ENCODE measurements around the gene SGK2.

DNA sequence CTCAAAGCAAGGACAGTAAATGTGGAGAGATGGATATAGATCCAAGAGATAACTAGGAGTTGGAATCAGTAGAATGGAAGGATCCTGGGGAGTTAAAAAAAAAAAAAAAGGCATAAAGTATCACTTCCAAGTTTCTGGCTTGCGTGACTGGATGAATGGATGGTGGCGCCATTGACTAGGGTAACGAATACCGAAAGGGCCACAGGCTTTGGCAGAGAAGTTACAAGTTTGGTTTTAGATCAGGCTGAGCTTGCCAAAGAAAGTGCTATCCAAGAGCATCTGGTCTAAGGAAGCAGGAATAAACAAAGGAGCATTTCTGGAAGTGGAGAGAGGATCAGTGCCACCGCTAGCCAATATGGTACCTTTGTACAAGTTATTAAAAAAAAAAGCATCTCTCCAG lies 33.8 kb upstream of the SGK2 start:
- TF ChIP-seq, protein P1, sequence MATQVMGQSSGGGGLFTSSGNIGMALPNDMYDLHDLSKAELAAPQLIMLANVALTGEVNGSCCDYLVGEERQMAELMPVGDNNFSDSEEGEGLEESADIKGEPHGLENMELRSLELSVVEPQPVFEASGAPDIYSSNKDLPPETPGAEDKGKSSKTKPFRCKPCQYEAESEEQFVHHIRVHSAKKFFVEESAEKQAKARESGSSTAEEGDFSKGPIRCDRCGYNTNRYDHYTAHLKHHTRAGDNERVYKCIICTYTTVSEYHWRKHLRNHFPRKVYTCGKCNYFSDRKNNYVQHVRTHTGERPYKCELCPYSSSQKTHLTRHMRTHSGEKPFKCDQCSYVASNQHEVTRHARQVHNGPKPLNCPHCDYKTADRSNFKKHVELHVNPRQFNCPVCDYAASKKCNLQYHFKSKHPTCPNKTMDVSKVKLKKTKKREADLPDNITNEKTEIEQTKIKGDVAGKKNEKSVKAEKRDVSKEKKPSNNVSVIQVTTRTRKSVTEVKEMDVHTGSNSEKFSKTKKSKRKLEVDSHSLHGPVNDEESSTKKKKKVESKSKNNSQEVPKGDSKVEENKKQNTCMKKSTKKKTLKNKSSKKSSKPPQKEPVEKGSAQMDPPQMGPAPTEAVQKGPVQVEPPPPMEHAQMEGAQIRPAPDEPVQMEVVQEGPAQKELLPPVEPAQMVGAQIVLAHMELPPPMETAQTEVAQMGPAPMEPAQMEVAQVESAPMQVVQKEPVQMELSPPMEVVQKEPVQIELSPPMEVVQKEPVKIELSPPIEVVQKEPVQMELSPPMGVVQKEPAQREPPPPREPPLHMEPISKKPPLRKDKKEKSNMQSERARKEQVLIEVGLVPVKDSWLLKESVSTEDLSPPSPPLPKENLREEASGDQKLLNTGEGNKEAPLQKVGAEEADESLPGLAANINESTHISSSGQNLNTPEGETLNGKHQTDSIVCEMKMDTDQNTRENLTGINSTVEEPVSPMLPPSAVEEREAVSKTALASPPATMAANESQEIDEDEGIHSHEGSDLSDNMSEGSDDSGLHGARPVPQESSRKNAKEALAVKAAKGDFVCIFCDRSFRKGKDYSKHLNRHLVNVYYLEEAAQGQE (IDR thresholded peaks at IDR 0.05; ENCODE audit: unreplicated experiment): no peak
- TF ChIP-seq EZH2phosphoT487 (IDR thresholded peaks at IDR 0.05; ENCODE audit: unreplicated experiment) (no peak), POLR2AphosphoS5 (IDR thresholded peaks at IDR 0.05; ENCODE audit: low read depth) (no peak), EZH2 (IDR thresholded peaks at IDR 0.05; ENCODE audit: low read depth, unreplicated experiment) (no peak), CREB1 (CRISPR knock-in tag; IDR thresholded peaks at IDR 0.05; ENCODE audit: low read depth) (no peak), JUNB (IDR thresholded peaks at IDR 0.05; ENCODE audit: unreplicated experiment) (no peak)
- TF ChIP-seq, protein P2, sequence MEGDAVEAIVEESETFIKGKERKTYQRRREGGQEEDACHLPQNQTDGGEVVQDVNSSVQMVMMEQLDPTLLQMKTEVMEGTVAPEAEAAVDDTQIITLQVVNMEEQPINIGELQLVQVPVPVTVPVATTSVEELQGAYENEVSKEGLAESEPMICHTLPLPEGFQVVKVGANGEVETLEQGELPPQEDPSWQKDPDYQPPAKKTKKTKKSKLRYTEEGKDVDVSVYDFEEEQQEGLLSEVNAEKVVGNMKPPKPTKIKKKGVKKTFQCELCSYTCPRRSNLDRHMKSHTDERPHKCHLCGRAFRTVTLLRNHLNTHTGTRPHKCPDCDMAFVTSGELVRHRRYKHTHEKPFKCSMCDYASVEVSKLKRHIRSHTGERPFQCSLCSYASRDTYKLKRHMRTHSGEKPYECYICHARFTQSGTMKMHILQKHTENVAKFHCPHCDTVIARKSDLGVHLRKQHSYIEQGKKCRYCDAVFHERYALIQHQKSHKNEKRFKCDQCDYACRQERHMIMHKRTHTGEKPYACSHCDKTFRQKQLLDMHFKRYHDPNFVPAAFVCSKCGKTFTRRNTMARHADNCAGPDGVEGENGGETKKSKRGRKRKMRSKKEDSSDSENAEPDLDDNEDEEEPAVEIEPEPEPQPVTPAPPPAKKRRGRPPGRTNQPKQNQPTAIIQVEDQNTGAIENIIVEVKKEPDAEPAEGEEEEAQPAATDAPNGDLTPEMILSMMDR (conservative IDR thresholded peaks at IDR 0.05; ENCODE audit: low read depth in 2 of 2): no peak

All from GM23338 (cell line).